ENCODE measurements around the gene CD74. TPM values are rescaled to one million over a fixed set of nuclear protein-coding genes. Genes with fewer than 3 reads are reported as not detected.
A peak's percentile ranks its signal among the peaks of the same experiment; 100 is the strongest.

CD74 gene
- total RNA-seq, 1 donor from 2014 or later: 1.1 TPM

- peak; percentile 64 for FAIRE-seq
- no peak for TF ChIP-seq CTCF (IDR thresholded peaks at IDR 0.05; ENCODE audit: insufficient read depth, low read length, severe bottlenecking)
- no peak overlapping the region for H3K4me3 ChIP-seq (ENCODE audit: low read depth, low read length)
Measured at GRCh38 chr5:150400316-150401075, 12.2 kb downstream of the CD74 start.

GRCh38 chr5:150399524-150400211, 13.0 kb downstream of the CD74 start:
- H3K4me3 ChIP-seq (ENCODE audit: low read depth, low read length): no peak overlapping the region
- no peaks in the 10 kb centered on the region for H3K27me3 ChIP-seq (ENCODE audit: control insufficient read depth, insufficient read depth, low read length)
- no peak for TF ChIP-seq CTCF (IDR thresholded peaks at IDR 0.05; ENCODE audit: insufficient read depth, low read length, severe bottlenecking)
- FAIRE-seq (no peak), DNase-seq (ENCODE audit: low read depth) (no peak)
- H3K36me3 ChIP-seq (ENCODE audit: control insufficient read depth, insufficient read depth, low read length): peaks cover 21% of the 10 kb centered on the region

More at GRCh38 chr5:150400316-150401075, 12.2 kb downstream of the CD74 start:
- Histone ChIP-seq H3K36me3 (ENCODE audit: control insufficient read depth, insufficient read depth, low read length) (peaks cover 15% of the 10 kb centered on the region), H3K27me3 (ENCODE audit: control insufficient read depth, insufficient read depth, low read length) (no peaks in the 10 kb centered on the region)
- DNase-seq (ENCODE audit: low read depth): no peak

GRCh38 chr5:150398722-150399523, 13.8 kb downstream of the CD74 start:
- no peak overlapping the region for H3K4me3 ChIP-seq (ENCODE audit: low read depth, low read length)
- H3K27me3 ChIP-seq (ENCODE audit: control insufficient read depth, insufficient read depth, low read length): no peaks in the 10 kb centered on the region
- no peak for FAIRE-seq
- H3K36me3 ChIP-seq (ENCODE audit: control insufficient read depth, insufficient read depth, low read length): peaks cover 25% of the 10 kb centered on the region
- peak; percentile 21 for TF ChIP-seq CTCF (IDR thresholded peaks at IDR 0.05; ENCODE audit: insufficient read depth, low read length, severe bottlenecking)
- DNase-seq (ENCODE audit: low read depth): no peak

GRCh38 chr5:150397782-150398721, 14.7 kb downstream of the CD74 start:
- FAIRE-seq: no peak
- no peaks in the 10 kb centered on the region for H3K27me3 ChIP-seq (ENCODE audit: control insufficient read depth, insufficient read depth, low read length)
- no peak for DNase-seq (ENCODE audit: low read depth)
- TF ChIP-seq CTCF (IDR thresholded peaks at IDR 0.05; ENCODE audit: insufficient read depth, low read length, severe bottlenecking): no peak
- peaks cover 29% of the 10 kb centered on the region for H3K36me3 ChIP-seq (ENCODE audit: control insufficient read depth, insufficient read depth, low read length)
- H3K4me3 ChIP-seq (ENCODE audit: low read depth, low read length): no peak overlapping the region

- FAIRE-seq (peak; percentile 52), DNase-seq (ENCODE audit: low read depth) (peak; percentile 41)
- TF ChIP-seq CTCF (IDR thresholded peaks at IDR 0.05; ENCODE audit: insufficient read depth, low read length, severe bottlenecking): no peak
- H3K27me3 ChIP-seq (ENCODE audit: control insufficient read depth, insufficient read depth, low read length): no peaks in the 10 kb centered on the region
- H3K4me3 ChIP-seq (ENCODE audit: low read depth, low read length): no peak overlapping the region
- H3K36me3 ChIP-seq (ENCODE audit: control insufficient read depth, insufficient read depth, low read length): peaks cover 31% of the 10 kb centered on the region
Measured at GRCh38 chr5:150397146-150397781, 15.4 kb downstream of the CD74 start.

Measured in bronchial epithelial cell (primary cell).